WTC11 (cell line): ENCODE measurements around the gene FMOD. TPM values are rescaled to one million over a fixed set of nuclear protein-coding genes. Genes with fewer than 3 reads are reported as not detected.

Experiments used
- ATAC-seq: fragments of 200-7000 bp; cut with Tn5 transposase; 2 replicates; pipeline ENCODE4 v1.10.0; 2021; ENCODE audit warnings: mild to moderate bottlenecking, moderate library complexity
- CTCF ChIA-PET: fragments of 300-600 bp; sonication (Branson Sonifier 250); formaldehyde crosslinking; loops from one replicate; lab custom pipeline; 2021; ENCODE audit warnings: antibody characterized with exemption; lab: Charles Lee
- POLR2A ChIA-PET: fragments of 350-600 bp; sonication (Branson Sonifier 250); formaldehyde crosslinking; loops from one replicate; lab custom pipeline; 2021; ENCODE audit warnings: antibody characterized with exemption; lab: Charles Lee
- DNase-seq: peaks from one replicate; pipeline ENCODE4 v3.0.0; 2021; ENCODE audit warnings: low spot score
- H3K27ac Mint-ChIP-seq: 2 replicates; pipeline ENCODE4 v1.8.0; 2021; ENCODE audit warnings: mixed read lengths
- H3K27me3 Mint-ChIP-seq: 2 replicates; pipeline ENCODE4 v1.8.0; 2021; ENCODE audit warnings: low read depth, mild to moderate bottlenecking, moderate library complexity, mixed read lengths
- H3K36me3 Mint-ChIP-seq: 2 replicates; pipeline ENCODE4 v1.8.0; 2021; ENCODE audit warnings: mixed read lengths
- H3K4me1 Mint-ChIP-seq: 2 replicates; pipeline ENCODE4 v1.8.0; 2022; ENCODE audit warnings: mixed read lengths
- H3K4me3 Mint-ChIP-seq: 2 replicates; pipeline ENCODE4 v1.8.0; 2021; ENCODE audit warnings: mild to moderate bottlenecking, moderate library complexity, mixed read lengths
- H3K9me3 Mint-ChIP-seq: 2 replicates; pipeline ENCODE4 v1.8.0; 2021; ENCODE audit warnings: mixed read lengths
- EMX1 ChIP-seq: fragments of 250-450 bp; sonication (Bioruptor Pico); IDR thresholded peaks from 2 replicates; pipeline ENCODE4 v1.8.0; 2021; ENCODE audit warnings: mild to moderate bottlenecking
- ESRRA ChIP-seq: sonication (generic); formaldehyde crosslinking; IDR thresholded peaks from 2 replicates; pipeline ENCODE4 v1.8.1; 2022; ENCODE audit warnings: mild to moderate bottlenecking, missing genetic modification reagents, borderline replicate concordance
- ETV6 ChIP-seq: sonication (generic); formaldehyde crosslinking; IDR thresholded peaks from 2 replicates; pipeline ENCODE4 v1.8.1; 2022; ENCODE audit warnings: mild to moderate bottlenecking, missing genetic modification reagents
- FOXK1 ChIP-seq: sonication (generic); formaldehyde crosslinking; IDR thresholded peaks from 2 replicates; pipeline ENCODE4 v1.8.0; 2022; ENCODE audit warnings: mild to moderate bottlenecking, moderate library complexity, missing genetic modification reagents
- MYBL2 ChIP-seq: sonication (generic); formaldehyde crosslinking; IDR thresholded peaks from 2 replicates; pipeline ENCODE4 v1.8.1; 2023; ENCODE audit warnings: mild to moderate bottlenecking, moderate library complexity, missing genetic modification reagents
- NFE2L1 ChIP-seq: sonication (generic); formaldehyde crosslinking; IDR thresholded peaks from 2 replicates; pipeline ENCODE4 v1.8.1; 2023; ENCODE audit warnings: missing genetic modification reagents
- NR3C1 ChIP-seq: sonication (generic); formaldehyde crosslinking; conservative IDR thresholded peaks from 2 replicates; pipeline ENCODE4 v1.8.1; 2023; ENCODE audit warnings: low read depth, mild to moderate bottlenecking, missing genetic modification reagents
- OVOL2 ChIP-seq: fragments of 250-450 bp; sonication (Bioruptor Pico); IDR thresholded peaks from 2 replicates; pipeline ENCODE4 v1.9.0; 2021; ENCODE audit warnings: mild to moderate bottlenecking, borderline replicate concordance
- SMAD3 ChIP-seq: sonication (generic); formaldehyde crosslinking; IDR thresholded peaks from 2 replicates; pipeline ENCODE4 v1.8.0; 2022; ENCODE audit warnings: missing genetic modification reagents, mild to moderate bottlenecking, borderline replicate concordance
- SMAD4 ChIP-seq: sonication (generic); formaldehyde crosslinking; IDR thresholded peaks from 2 replicates; pipeline ENCODE4 v1.8.0; 2022; ENCODE audit warnings: mild to moderate bottlenecking, missing genetic modification reagents
- SP1 ChIP-seq: sonication (generic); formaldehyde crosslinking; conservative IDR thresholded peaks from 2 replicates; pipeline ENCODE4 v1.8.1; 2022; ENCODE audit warnings: missing genetic modification reagents
- TCF7 ChIP-seq: sonication (generic); formaldehyde crosslinking; IDR thresholded peaks from 2 replicates; pipeline ENCODE4 v1.8.0; 2022; ENCODE audit warnings: mild to moderate bottlenecking, low read depth, missing genetic modification reagents, moderate library complexity
- TEAD4 ChIP-seq: sonication (generic); formaldehyde crosslinking; IDR thresholded peaks from 2 replicates; pipeline ENCODE4 v1.8.0; 2022; ENCODE audit warnings: mild to moderate bottlenecking, missing genetic modification reagents
- ZBTB21 ChIP-seq: sonication (generic); formaldehyde crosslinking; IDR thresholded peaks from 2 replicates; pipeline ENCODE4 v1.8.1; 2023; ENCODE audit warnings: mild to moderate bottlenecking, missing genetic modification reagents, borderline replicate concordance
- ZNF396 ChIP-seq: fragments of 250-450 bp; sonication (Bioruptor Pico); IDR thresholded peaks from 2 replicates; pipeline ENCODE4 v1.8.0; 2021; ENCODE audit warnings: mild to moderate bottlenecking, moderate library complexity, borderline replicate concordance
- total RNA-seq: library from RNA; stranded (reverse); gene quantifications from 3 replicates; pipeline ENCODE4 v1.2.3, GENCODE V29; 2021
- TF ChIP-seq, protein P1 (sequence below): sonication (generic); formaldehyde crosslinking; IDR thresholded peaks from 2 replicates; pipeline ENCODE4 v1.8.1; 2023; ENCODE audit warnings: mild to moderate bottlenecking, missing genetic modification reagents
- TF ChIP-seq, protein P2 (sequence below): fragments of 200-600 bp; IDR thresholded peaks from 2 replicates; pipeline ENCODE4 v1.8.0; 2022; ENCODE audit warnings: antibody characterized with exemption
- TF ChIP-seq, protein P3 (sequence below): fragments of 250-450 bp; sonication (Bioruptor Pico); IDR thresholded peaks from 2 replicates; pipeline ENCODE4 v2.1.2; 2022; ENCODE audit warnings: mild to moderate bottlenecking, moderate library complexity
- TF ChIP-seq, protein P4 (sequence below): sonication (generic); formaldehyde crosslinking; IDR thresholded peaks from 2 replicates; pipeline ENCODE4 v1.8.1; 2023; ENCODE audit warnings: mild to moderate bottlenecking, moderate library complexity, missing genetic modification reagents
- TF ChIP-seq, protein P5 (sequence below): sonication (generic); formaldehyde crosslinking; IDR thresholded peaks from 2 replicates; pipeline ENCODE4 v1.8.0; 2023; ENCODE audit warnings: missing genetic modification reagents, mild to moderate bottlenecking, borderline replicate concordance
- TF ChIP-seq, protein P6 (sequence below): sonication (generic); formaldehyde crosslinking; conservative IDR thresholded peaks from 2 replicates; pipeline ENCODE4 v1.8.1; 2023; ENCODE audit warnings: mild to moderate bottlenecking, low read depth, missing genetic modification reagents, moderate library complexity

Gene FMOD
- total RNA-seq, 1 experiment from 2014 or later, result 0.79 TPM

DNA sequence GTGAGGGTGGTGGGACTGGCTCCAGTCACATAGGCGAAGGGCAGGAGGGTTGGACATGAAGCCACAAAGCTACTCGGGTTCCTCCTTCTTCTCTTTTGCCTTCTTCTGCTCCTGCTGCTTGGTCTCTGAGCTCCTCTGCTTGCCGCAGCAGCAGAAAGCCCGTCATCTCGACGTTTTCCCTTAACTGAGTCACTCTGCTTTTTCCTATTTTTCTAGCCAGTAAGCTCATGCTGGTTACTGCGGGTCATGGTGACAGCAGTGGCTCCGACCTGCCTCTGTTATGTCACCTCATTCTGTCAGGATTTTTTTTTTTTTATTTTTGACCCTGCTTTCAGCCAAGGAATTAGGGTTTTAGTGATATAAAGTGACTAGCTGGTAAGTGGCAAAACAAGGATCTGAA is 2.6 kb upstream of the FMOD start:
- Mint-ChIP-seq H3K36me3 (no peaks in the 10 kb centered on the region), H3K9me3 (no peaks in the 10 kb centered on the region; the same call in 1 of the 2 replicates), H3K4me3 (no peak overlapping the region), H3K27me3 (peaks cover 11% of the 10 kb centered on the region)
- ATAC-seq, result no peak
- ChIA-PET CTCF (interaction anchor here (0.5 to 3.8 kb wide), 4 partner anchors 11 to 86 kb away, joined by 4 to 40 read pairs (median 5); no protein-coding TSS in a partner anchor), POLR2A (no interaction called here)
- TF ChIP-seq, protein P1, sequence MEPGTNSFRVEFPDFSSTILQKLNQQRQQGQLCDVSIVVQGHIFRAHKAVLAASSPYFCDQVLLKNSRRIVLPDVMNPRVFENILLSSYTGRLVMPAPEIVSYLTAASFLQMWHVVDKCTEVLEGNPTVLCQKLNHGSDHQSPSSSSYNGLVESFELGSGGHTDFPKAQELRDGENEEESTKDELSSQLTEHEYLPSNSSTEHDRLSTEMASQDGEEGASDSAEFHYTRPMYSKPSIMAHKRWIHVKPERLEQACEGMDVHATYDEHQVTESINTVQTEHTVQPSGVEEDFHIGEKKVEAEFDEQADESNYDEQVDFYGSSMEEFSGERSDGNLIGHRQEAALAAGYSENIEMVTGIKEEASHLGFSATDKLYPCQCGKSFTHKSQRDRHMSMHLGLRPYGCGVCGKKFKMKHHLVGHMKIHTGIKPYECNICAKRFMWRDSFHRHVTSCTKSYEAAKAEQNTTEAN (CRISPR knock-in tag), result no peak
- TF ChIP-seq FOXK1 (CRISPR knock-in tag), result no peak
- no peak for TF ChIP-seq EMX1 (CRISPR knock-in tag)
- no peak for TF ChIP-seq SMAD3 (CRISPR knock-in tag)
- no peak for TF ChIP-seq SMAD4 (CRISPR knock-in tag)
- TF ChIP-seq MYBL2, result no peak
- no peak for TF ChIP-seq ETV6 (CRISPR knock-in tag)
- no peak for TF ChIP-seq ESRRA (CRISPR knock-in tag)
- TF ChIP-seq SP1 (CRISPR knock-in tag), result no peak
- TF ChIP-seq, protein P2, sequence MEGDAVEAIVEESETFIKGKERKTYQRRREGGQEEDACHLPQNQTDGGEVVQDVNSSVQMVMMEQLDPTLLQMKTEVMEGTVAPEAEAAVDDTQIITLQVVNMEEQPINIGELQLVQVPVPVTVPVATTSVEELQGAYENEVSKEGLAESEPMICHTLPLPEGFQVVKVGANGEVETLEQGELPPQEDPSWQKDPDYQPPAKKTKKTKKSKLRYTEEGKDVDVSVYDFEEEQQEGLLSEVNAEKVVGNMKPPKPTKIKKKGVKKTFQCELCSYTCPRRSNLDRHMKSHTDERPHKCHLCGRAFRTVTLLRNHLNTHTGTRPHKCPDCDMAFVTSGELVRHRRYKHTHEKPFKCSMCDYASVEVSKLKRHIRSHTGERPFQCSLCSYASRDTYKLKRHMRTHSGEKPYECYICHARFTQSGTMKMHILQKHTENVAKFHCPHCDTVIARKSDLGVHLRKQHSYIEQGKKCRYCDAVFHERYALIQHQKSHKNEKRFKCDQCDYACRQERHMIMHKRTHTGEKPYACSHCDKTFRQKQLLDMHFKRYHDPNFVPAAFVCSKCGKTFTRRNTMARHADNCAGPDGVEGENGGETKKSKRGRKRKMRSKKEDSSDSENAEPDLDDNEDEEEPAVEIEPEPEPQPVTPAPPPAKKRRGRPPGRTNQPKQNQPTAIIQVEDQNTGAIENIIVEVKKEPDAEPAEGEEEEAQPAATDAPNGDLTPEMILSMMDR, result no peak
- TF ChIP-seq ZBTB21 (CRISPR knock-in tag), result no peak
- no peak for TF ChIP-seq TEAD4
- TF ChIP-seq, protein P3, sequence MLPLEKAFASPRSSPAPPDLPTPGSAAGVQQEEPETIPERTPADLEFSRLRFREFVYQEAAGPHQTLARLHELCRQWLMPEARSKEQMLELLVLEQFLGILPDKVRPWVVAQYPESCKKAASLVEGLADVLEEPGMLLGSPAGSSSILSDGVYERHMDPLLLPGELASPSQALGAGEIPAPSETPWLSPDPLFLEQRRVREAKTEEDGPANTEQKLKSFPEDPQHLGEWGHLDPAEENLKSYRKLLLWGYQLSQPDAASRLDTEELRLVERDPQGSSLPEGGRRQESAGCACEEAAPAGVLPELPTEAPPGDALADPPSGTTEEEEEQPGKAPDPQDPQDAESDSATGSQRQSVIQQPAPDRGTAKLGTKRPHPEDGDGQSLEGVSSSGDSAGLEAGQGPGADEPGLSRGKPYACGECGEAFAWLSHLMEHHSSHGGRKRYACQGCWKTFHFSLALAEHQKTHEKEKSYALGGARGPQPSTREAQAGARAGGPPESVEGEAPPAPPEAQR (CRISPR knock-in tag), result no peak
- TF ChIP-seq OVOL2 (CRISPR knock-in tag), result no peak
- TF ChIP-seq, all 79 proteins: peak for 0
- Mint-ChIP-seq H3K27ac (no peak overlapping the region), H3K4me1 (peaks cover 9% of the 10 kb centered on the region)
- DNase-seq, result no peak

DNA sequence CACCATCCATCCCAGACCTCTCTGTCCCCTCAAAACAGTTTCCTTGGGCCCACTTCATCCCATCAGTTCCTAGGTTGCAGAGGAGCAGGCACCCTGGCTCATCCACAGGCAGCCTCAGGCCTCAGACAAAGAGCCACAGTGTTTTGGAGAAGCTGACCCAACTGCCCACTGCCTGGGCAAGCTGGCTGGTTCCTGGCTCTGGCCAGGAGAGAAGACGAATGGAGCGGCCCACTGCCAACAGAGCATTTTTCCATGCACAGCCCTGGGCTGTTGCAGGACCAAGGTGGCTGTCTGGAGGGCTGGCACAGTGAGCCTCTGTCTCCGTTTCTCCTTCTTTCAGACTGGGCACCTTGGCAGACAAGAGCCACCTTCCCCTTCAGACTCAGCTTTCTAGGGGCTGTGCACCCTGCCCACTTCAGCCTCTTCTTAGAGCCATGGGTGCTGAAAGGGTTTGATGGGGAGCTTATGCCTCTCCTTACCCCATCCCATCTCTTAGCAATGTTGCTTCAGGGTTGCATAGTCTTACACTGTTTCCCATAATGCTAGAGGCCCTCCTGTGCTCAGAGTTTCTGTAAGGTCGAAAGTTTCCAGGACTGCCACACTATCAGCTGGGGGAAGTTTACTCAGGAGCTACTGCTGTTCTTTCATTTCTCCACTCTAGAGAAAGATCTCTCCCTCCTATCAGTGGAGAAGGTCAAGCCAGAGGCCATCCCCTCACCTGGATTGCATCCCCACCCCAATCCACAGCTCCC is 973 bp downstream of the FMOD start:
- no peak for DNase-seq
- CTCF ChIA-PET, result interaction anchor here (1.1 to 2.5 kb wide), 2 partner anchors 43 to 82 kb away, joined by 3 to 13 read pairs; no protein-coding TSS in a partner anchor
- Mint-ChIP-seq H3K27me3 (peaks cover 13% of the 10 kb centered on the region), H3K4me3 (no peak overlapping the region), H3K27ac (no peak overlapping the region), H3K9me3 (0 out of 2 replicates have a peak, but pooled peaks cover 4% of the 10 kb centered on the region), H3K36me3 (no peaks in the 10 kb centered on the region), H3K4me1 (peaks cover 18% of the 10 kb centered on the region)
- POLR2A ChIA-PET, result no interaction called here
- ATAC-seq, result no peak
- TF ChIP-seq, protein P4, sequence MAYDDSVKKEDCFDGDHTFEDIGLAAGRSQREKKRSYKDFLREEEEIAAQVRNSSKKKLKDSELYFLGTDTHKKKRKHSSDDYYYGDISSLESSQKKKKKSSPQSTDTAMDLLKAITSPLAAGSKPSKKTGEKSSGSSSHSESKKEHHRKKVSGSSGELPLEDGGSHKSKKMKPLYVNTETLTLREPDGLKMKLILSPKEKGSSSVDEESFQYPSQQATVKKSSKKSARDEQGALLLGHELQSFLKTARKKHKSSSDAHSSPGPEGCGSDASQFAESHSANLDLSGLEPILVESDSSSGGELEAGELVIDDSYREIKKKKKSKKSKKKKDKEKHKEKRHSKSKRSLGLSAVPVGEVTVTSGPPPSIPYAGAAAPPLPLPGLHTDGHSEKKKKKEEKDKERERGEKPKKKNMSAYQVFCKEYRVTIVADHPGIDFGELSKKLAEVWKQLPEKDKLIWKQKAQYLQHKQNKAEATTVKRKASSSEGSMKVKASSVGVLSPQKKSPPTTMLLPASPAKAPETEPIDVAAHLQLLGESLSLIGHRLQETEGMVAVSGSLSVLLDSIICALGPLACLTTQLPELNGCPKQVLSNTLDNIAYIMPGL (CRISPR knock-in tag), result no peak
- TF ChIP-seq, protein P5, sequence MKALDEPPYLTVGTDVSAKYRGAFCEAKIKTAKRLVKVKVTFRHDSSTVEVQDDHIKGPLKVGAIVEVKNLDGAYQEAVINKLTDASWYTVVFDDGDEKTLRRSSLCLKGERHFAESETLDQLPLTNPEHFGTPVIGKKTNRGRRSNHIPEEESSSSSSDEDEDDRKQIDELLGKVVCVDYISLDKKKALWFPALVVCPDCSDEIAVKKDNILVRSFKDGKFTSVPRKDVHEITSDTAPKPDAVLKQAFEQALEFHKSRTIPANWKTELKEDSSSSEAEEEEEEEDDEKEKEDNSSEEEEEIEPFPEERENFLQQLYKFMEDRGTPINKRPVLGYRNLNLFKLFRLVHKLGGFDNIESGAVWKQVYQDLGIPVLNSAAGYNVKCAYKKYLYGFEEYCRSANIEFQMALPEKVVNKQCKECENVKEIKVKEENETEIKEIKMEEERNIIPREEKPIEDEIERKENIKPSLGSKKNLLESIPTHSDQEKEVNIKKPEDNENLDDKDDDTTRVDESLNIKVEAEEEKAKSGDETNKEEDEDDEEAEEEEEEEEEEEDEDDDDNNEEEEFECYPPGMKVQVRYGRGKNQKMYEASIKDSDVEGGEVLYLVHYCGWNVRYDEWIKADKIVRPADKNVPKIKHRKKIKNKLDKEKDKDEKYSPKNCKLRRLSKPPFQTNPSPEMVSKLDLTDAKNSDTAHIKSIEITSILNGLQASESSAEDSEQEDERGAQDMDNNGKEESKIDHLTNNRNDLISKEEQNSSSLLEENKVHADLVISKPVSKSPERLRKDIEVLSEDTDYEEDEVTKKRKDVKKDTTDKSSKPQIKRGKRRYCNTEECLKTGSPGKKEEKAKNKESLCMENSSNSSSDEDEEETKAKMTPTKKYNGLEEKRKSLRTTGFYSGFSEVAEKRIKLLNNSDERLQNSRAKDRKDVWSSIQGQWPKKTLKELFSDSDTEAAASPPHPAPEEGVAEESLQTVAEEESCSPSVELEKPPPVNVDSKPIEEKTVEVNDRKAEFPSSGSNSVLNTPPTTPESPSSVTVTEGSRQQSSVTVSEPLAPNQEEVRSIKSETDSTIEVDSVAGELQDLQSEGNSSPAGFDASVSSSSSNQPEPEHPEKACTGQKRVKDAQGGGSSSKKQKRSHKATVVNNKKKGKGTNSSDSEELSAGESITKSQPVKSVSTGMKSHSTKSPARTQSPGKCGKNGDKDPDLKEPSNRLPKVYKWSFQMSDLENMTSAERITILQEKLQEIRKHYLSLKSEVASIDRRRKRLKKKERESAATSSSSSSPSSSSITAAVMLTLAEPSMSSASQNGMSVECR (CRISPR knock-in tag), result no peak
- TF ChIP-seq ZNF396 (CRISPR knock-in tag) (no peak), ETV6 (CRISPR knock-in tag) (no peak), NFE2L1 (CRISPR knock-in tag) (no peak), NR3C1 (CRISPR knock-in tag) (no peak), TCF7 (CRISPR knock-in tag) (no peak), SMAD3 (CRISPR knock-in tag) (no peak)
- TF ChIP-seq, protein P6, sequence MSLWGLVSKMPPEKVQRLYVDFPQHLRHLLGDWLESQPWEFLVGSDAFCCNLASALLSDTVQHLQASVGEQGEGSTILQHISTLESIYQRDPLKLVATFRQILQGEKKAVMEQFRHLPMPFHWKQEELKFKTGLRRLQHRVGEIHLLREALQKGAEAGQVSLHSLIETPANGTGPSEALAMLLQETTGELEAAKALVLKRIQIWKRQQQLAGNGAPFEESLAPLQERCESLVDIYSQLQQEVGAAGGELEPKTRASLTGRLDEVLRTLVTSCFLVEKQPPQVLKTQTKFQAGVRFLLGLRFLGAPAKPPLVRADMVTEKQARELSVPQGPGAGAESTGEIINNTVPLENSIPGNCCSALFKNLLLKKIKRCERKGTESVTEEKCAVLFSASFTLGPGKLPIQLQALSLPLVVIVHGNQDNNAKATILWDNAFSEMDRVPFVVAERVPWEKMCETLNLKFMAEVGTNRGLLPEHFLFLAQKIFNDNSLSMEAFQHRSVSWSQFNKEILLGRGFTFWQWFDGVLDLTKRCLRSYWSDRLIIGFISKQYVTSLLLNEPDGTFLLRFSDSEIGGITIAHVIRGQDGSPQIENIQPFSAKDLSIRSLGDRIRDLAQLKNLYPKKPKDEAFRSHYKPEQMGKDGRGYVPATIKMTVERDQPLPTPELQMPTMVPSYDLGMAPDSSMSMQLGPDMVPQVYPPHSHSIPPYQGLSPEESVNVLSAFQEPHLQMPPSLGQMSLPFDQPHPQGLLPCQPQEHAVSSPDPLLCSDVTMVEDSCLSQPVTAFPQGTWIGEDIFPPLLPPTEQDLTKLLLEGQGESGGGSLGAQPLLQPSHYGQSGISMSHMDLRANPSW (CRISPR knock-in tag), result no peak
